ENCODE results near the gene STARD8. TPM values are rescaled to one million over a fixed set of nuclear protein-coding genes. Genes with fewer than 3 reads are reported as not detected.

The STARD8 gene
- total RNA-seq, 2 donors from 2014 or later, result 9.1 to 14.1 TPM

DNA sequence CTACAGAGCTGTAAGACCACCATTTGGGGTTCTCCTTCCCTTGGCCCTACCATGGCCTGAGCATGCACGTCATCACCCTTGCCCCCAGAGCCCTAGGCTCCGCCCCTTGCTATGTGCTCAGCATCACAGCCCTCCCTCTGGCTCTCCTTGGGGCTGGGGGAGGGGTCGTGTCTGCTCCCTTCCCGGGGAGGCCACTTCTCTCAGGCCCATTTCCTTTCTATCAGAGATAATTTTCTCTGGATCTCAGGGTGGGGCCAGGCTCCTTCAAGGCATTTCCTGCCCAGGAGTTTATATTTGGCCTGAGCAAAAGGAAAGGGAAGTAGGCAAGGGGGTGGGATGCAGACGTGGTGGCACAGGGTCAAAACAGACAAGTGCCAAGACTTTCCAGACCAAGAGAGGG is 55.9 kb downstream of the STARD8 start:
- intact Hi-C loops (cut with DNase I), result no loop called here
- DNase-seq (ENCODE audit: low spot score), result no peak

DNA sequence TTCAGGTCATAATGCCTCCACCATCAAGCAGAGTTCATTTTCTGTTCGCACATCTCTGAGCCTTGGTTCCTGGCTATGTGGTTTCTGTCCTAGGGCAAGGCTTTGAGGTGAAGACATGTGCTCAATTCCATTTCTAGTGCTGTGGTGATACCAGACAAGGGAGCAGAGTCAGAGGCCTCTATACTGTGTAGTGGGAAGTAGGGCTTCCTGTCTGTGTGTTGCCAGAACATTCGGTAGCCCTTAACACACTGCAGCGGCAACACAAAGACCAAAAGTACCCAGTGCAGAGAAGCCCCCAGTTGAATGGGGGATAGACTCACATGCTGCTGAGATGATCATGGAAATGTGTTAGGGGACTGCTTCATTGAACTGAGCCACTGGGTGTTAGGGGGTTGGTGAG is 56.4 kb downstream of the STARD8 start:
- intact Hi-C loops (cut with DNase I), result loop anchor here in 1 of 2 donors (1.0 kb wide), 1 partner anchor 41 kb away; no protein-coding TSS in a partner anchor
- no peak for DNase-seq (ENCODE audit: low spot score)

DNA sequence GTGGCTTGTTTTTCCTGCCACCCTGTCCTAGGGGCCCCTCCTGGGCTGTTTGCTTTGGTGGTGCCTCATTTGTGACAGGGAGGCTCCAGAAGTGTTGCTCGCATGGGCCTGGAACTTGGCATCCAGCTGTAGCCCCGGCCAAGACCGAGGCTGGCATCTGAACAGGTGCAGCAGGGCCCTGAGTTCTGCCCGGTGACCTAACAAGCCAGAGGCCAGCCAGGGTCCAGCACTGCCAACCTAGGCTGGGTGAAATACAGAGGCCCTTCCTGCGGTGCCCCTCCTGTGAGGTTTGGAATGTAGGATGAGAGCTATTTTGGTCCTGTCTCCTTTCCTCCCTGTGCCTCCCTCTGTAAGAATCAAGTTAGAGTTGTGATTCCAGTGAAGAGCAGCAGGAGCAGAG is 58.5 kb downstream of the STARD8 start:
- intact Hi-C loops (cut with DNase I), result no loop called here

DNA sequence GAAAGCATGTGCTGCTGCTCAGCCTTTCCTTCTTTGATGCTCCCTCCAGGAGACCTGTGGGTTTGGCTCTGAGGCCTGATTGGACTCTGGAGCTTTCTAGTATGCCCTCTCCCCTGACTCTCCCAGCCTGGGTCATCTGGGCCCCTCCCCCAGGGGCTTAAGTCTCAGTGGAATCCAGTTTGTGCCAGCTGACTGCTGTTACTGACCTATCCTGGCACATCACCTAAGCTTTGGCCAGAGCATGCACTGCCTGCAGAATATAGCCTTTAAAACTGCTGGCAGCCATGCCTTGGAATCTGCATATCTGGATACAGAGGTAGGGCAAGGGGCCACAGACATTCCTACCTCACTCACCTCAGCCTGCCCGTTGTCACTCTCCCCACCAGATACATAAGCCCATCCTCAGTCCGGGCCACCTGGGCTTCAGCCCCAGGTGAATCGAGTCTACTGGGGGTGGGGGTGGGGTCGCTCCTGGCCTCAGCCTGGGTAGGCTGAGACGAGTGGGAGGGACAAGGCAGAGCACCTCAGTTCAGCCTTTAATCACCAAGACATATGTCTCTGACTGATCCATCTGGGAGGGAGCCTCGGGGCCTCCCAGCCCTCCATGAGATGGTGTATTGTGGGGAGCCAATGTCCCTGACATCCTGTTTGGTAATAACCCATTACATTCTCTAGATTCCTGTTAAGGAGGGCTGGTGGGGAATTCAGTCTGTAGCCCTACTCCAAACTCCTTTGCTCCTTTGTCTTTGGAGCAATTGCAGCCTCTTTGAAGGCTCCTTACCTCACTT is 61.2 kb downstream of the STARD8 start:
- no peak for DNase-seq (ENCODE audit: low spot score)
- intact Hi-C loops (cut with DNase I), result no loop called here

More for the DNA sequence above, 58.5 kb downstream of the STARD8 start:
- no peak for DNase-seq (ENCODE audit: low spot score)

DNA sequence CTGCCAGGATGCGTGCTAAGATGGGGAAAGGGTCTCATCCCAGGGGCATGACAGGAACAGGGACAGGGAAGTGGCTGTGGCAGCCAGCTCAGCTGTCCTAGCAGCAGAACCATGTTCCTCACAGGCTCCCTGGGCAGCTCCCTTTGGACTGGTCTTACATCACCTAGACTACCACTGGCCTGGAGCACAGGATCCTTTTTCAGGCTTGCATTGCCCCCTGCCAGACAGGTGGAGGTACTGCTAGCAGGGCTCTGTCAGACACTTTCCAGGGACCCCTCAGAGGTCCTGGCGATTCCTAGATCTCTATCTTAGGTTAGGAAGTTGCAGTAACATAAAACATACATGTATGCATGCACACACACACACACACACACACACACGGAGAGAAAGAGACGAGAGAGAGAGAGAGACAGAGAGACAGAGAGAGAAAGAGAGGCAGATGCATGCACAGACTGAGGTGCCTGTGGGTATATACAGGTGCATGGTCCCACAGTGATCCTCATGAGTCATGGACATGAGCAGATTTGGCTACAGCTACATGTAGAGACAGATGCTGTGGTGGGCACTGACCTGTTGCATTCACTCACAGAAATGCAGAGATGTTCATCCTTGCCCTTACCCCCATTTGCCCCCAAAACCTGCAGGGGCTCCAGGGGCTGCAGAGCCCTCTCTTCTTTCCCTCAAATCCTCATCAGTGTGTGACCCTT is 63.6 kb downstream of the STARD8 start:
- intact Hi-C loops (cut with DNase I), result loop anchor here in 1 of 2 donors (10.0 kb wide), 1 partner anchor 516 kb away; no protein-coding TSS in a partner anchor
- no peak for DNase-seq (ENCODE audit: low spot score)

DNA sequence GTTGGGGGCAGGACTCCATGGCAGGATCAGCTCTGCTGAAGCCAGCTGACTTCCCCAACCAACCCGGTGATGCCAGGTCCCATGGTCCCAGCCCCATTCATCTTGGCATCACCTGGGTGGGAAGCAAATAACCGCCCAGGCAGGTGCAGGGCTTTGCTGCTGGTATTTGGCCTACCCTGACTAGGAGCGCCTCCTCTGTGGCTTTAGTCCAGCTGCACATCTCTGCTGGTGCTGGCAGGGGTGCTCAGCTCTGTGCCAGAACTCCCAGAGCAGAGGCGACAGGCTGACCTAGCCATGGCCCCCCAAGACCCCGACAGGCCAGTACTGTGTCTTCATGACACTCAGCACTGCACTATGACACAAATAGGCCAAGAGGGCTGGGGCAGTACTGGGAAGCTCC is 64.4 kb downstream of the STARD8 start:
- intact Hi-C loops (cut with DNase I), result loop anchor here in 1 of 2 donors (10.0 kb wide), 1 partner anchor 517 kb away; no protein-coding TSS in a partner anchor
- no peak for DNase-seq (ENCODE audit: low spot score)

DNA sequence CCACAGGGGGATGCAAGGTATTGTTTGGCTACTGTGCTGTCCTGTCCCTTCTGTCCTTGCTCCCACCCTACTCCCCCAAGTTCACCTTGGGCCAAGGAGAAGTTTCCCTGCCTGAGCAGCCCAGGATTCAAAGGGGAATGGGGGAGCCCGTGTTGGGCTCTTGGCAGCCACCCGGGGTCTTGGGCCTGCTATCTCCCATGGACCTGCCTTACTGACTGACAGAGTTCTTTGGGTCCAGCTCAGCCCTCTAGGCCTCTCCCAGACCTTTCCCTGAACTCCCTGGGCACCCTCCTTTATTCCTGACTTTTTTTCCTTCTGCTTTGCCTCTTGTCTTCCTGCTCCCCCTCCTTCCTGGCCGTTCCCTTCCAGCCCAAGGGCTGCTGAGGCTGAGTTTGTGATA is 67.4 kb downstream of the STARD8 start:
- intact Hi-C loops (cut with DNase I), result loop anchor here in 1 of 2 donors (10.0 kb wide), 1 partner anchor 520 kb away; no protein-coding TSS in a partner anchor
- DNase-seq (ENCODE audit: low spot score), result peak; percentile 29

DNA sequence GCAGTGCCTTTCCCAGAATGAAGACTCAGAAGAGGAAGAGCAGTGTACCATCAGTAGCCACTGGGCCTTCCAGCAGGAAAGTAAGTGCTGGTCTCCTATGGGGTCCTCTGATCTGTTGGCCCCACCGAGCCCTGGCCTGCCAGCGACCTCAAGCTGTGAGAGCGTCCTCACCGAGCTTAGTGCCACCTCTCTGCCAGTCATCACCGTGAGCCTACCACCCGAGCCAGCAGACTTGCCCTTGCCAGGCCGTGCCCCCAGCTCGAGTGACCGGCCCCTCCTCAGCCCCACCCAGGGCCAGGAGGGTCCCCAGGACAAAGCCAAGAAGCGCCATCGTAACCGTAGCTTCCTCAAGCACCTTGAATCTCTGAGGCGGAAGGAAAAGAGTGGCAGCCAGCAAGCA is 69.7 kb downstream of the STARD8 start:
- DNase-seq (ENCODE audit: low spot score), result peak; percentile 48
- intact Hi-C loops (cut with DNase I), result loop anchor here in 1 of 2 donors (10.0 kb wide), 1 partner anchor 522 kb away; no protein-coding TSS in a partner anchor

DNA sequence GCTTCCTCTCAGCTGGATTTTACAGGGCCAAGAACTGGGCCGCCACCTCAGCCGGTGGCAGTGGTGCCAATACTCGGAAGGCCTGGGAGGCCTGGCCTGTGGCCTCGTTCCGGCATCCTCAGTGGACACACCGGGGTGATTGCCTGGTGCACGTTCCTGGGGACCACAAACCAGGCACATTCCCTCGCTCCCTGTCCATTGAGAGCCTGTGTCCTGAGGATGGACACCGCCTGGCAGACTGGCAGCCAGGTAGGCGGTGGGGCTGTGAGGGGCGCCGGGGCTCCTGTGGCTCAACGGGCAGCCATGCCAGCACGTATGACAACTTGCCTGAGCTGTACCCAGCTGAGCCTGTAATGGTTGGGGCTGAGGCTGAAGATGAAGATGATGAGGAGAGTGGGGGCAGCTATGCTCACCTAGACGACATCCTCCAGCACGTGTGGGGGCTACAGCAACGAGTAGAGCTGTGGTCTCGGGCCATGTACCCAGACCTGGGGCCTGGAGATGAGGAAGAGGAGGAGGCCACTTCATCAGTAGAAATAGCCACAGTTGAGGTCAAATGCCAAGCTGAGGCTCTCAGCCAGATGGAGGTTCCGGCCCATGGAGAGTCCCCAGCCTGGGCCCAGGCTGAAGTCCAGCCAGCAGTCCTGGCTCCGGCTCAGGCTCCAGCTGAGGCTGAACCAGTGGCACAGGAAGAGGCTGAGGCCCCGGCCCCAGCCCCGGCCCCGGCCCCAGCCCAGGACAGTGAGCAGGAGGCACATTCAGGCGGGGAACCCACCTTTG is 70.4 kb downstream of the STARD8 start:
- intact Hi-C loops (cut with DNase I), result loop anchor here in 1 of 2 donors (10.0 kb wide), 1 partner anchor 523 kb away; no protein-coding TSS in a partner anchor
- DNase-seq (ENCODE audit: low spot score), result peak; percentile 64

DNA sequence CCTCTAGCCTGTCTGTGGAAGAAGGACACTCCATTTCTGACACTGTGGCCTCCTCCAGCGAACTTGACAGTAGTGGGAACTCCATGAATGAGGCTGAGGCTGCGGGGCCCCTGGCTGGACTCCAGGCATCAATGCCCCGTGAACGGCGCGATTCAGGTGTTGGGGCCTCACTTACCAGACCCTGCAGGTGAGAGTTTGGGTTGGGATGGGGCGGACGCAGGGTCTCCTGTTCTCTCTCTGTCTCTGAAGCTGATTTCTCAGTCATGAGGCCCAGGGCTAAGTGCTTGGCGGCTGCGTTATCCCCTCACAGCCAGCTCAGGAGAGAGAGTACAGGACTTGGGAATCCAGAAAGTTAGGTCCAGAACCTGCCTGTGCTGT is 71.0 kb downstream of the STARD8 start:
- intact Hi-C loops (cut with DNase I), result loop anchor here in 1 of 2 donors (10.0 kb wide), 1 partner anchor 524 kb away; no protein-coding TSS in a partner anchor
- peak; percentile 75 for DNase-seq (ENCODE audit: low spot score)

DNA sequence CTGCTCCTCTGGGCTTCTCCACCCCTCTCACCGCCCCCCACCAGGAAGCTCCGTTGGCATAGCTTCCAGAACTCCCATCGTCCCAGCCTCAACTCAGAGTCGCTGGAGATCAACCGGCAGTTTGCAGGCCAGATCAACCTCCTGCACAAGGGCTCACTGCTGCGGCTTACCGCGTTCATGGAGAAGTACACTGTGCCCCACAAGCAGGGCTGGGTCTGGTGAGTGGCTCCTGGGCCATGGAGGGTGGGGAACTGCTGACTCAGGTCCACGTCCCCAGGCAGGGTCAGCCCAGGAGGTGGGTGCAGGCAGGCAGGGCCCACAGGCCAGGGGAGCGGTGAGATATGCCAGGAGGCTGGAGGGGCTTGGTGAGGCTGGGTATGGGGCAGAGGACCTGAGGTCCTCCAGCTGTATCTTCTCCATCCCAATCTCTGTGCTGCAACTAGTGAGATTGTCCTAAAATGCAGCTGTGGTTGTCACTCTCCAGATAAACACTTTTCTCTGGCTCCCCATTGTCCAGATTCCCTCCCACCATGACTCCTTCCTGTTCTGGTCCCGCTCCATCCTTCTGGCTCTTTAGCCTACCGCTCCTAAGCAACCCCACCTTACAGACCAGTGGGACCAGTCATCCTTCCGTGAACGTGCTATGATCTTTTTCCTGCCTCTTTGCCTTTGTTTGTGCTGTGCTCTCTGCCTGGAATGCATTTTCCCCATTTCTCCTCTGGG is 71.9 kb downstream of the STARD8 start:
- DNase-seq (ENCODE audit: low spot score), result peak; percentile 72
- intact Hi-C loops (cut with DNase I), result loop anchor here in 1 of 2 donors (10.0 kb wide), 1 partner anchor 525 kb away; no protein-coding TSS in a partner anchor

DNA sequence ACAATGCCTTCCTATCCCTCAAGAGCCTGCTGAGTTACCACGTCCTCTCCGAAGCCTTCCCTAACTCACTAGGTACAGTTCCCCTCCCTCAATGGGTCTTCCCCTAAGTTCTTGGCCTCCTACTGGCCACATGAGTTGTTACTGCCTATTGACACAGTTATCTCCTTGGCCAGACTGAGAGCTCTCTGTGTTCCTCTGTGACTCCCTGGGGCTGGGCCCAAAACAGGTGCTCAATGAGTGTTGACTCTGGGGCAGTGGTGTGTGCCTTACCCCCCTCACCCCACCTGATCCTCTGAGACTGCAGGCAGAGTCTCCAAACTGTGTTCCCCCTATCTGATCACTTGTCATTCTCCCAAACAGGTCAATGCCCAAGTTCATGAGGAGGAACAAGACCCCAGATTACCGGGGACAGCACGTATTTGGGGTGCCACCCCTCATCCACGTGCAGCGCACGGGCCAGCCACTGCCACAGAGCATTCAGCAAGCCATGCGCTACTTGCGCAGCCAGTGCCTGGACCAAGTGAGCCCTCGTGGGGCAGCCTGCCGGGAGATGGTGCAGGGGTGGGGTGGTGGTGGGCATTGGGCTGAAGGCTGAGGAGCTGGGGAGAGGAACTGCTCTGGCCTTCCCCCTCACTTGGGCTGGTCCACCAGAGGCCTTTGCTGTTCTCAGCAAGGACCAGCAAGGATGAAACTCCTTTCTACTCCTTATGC is 72.6 kb downstream of the STARD8 start:
- intact Hi-C loops (cut with DNase I), result loop anchor here in 1 of 2 donors (10.0 kb wide), 1 partner anchor 525 kb away; no protein-coding TSS in a partner anchor
- DNase-seq (ENCODE audit: low spot score), result no peak

DNA sequence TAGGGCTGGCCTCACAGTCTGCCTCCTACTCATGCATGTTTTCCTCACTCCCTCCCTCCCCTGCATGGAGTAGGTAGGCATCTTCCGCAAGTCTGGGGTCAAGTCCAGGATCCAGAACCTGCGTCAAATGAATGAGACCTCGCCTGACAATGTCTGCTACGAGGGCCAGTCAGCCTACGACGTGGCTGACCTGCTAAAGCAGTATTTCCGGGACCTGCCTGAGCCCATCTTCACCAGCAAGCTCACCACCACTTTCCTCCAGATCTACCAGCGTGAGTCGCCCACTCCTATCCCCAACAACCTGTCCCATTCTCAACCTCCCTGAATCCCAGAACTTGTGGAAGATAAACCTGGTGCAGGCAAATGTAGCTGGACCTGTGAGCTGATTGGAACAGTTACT is 73.4 kb downstream of the STARD8 start:
- no peak for DNase-seq (ENCODE audit: low spot score)
- intact Hi-C loops (cut with DNase I), result no loop called here

DNA sequence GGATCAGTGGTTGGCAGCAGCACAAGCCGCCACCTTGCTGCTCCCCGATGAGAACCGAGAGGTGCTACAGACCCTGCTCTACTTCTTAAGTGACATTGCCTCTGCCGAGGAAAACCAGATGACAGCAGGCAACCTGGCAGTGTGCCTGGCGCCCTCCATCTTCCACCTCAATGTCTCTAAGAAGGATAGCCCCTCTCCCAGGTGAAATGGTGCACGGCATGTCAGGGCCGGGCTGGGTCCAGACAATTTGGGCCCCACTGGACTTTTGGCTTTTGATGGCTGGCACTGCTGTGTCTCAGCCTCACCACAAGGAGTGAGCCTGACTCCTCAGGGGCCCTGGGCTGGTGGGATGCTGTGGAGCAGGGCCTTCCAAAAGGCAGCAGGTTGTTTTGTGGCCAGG is 74.1 kb downstream of the STARD8 start:
- intact Hi-C loops (cut with DNase I), result no loop called here
- DNase-seq (ENCODE audit: low spot score), result no peak

DNA sequence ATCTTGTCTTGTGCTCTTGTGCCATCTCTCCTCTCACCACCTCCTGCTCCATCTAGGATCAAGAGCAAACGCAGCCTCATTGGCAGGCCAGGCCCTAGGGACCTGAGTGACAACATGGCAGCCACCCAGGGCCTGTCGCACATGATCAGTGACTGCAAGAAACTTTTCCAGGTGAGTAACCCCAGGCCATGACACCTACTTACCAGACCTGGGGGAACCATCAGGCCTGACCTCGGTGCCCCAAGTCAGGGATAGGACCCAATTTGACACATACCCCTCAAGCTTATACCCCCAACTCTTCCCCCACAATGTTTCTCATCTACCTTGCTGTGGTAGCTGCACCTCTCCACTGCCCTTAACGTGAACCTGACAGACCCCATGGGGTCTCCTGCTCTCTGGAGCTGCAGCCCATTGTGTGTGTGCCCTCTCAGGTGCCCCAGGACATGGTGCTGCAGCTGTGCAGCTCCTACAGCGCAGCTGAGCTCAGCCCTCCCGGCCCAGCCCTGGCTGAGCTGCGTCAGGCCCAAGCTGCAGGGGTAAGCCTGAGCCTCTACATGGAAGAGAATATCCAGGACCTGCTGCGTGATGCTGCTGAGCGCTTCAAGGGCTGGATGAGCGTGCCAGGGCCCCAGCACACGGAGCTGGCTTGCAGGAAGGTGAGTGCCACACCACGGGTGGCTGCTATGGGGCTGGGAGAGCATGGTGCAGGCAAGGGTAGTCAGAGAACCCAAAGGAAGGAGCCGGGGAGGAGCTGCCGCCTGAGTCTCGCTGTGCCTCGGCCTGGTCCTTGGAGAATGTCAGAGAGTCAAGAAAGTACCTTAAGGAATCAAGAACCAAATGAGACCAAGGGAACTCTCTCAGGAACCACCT is 74.8 kb downstream of the STARD8 start:
- DNase-seq (ENCODE audit: low spot score), result no peak
- intact Hi-C loops (cut with DNase I), result no loop called here

DNA sequence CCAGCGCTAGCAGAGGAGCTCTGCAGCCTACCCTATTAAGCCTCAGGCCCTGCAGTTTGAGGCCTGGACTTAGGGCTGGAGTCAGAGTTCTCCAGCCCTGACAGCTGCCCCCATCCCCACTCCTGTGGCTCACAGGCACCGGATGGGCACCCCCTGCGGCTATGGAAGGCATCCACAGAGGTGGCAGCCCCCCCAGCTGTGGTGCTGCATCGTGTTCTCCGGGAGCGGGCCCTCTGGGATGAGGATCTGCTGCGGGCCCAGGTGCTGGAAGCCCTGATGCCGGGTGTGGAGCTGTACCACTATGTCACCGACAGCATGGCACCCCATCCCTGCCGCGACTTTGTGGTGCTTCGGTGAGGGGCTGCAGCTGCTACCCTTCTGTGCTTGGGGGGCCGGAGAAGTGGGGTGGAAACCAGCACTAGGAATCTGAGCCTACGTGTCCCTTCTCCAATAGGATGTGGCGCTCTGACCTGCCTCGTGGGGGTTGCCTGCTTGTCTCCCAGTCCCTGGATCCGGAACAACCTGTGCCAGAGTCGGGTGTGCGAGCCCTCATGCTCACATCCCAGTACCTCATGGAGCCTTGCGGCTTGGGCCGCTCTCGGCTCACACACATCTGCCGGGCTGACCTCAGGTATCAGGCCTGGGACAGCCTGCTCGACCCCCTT is 76.2 kb downstream of the STARD8 start:
- no peak for DNase-seq (ENCODE audit: low spot score)
- intact Hi-C loops (cut with DNase I), result no loop called here

Data from posterior vena cava (tissue), 2 donors.